HG03354 (cell line): ENCODE data around the gene TBRG4.
A peak's percentile ranks its signal among the peaks of the same experiment; 100 is the strongest.

Source experiments
- ATAC-seq: cut with Tn5 transposase; IDR thresholded peaks from one replicate; pipeline ENCODE4 v1.9.1; 2021; ENCODE audit warnings: mild to moderate bottlenecking; ENCODE audit not compliant: unreplicated experiment, poor library complexity, severe bottlenecking

Gene TBRG4

DNA sequence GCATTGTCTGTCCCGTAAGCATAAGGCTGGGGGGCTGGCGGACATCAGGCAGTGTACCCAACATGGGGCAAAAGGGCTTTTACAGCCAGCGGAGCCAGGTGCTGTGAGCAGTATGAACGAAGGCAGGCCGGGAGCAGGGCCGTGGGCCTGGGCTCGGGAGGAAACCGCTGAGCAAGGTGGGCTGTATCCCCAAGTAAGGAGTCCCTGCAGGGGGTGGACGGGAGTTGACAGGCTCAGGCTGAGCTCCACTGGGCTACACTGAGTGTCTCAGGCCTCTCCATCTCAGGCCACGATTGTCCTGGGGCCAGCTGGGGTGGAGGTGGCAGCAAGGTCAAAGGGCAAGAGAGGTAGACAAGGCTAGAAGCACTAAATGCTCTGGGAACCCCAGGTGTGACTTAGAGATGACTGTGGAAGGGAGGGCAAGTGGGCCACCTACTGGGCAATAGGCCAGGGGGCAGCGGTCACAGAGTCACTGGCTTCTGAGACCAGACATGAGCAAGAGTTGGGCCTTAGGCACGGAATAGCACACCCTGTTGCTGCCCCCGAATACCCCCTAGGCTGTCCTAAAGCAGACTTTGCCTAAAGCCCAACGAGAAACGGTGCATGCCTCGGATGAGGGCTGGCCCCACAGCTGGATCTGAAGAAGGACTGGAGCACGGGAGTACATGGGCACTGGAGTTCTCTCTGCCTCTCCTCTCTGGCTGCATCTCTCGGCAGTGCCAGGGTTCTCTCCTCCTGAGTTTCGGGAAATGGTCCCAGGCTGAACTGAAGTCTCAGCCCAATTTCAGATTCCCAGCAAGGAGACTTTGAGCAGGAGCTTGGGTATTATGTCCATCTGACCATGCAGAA, 35.3 kb upstream of the TBRG4 start:
- no peak for ATAC-seq

DNA sequence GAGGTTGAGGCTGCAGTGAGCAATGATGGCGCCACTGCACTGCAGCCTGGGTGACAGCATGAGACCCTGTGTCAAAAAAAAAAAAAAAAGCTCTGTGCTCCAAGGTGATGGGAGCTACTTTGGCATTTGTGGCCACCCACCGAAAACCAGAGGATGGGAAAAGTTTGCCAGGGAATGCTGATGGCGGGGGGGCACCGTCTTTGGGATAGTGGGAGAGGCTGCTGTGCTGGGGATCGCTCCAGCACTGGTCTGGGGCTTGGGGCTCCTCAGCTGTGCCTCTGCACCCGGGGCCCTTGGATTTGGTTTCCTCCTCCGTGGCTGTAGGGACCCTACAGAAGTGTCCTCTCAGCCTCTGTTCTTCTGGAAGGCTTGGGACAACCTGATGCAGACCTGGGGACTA, 34.4 kb upstream of the TBRG4 start:
- ATAC-seq: no peak

DNA sequence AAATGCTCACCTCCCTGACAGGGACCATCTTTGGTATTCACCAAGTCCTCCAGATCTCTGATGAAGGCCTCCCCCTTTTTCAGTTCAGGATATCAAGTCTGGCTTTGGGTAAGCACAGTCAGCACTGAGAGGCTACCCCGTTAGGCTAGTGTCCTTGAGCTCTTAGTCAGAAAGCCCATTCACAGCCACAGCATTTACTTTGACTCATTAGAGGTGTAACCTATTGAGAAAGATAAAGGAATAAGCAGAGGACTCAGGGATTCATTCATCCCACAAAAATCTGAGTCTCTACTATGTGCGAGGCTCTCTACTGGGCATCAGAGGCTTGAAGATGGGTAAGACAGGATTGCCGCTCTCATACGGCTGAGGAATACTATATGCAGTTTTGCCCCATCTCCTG, 32.1 kb upstream of the TBRG4 start:
- ATAC-seq: no peak

DNA sequence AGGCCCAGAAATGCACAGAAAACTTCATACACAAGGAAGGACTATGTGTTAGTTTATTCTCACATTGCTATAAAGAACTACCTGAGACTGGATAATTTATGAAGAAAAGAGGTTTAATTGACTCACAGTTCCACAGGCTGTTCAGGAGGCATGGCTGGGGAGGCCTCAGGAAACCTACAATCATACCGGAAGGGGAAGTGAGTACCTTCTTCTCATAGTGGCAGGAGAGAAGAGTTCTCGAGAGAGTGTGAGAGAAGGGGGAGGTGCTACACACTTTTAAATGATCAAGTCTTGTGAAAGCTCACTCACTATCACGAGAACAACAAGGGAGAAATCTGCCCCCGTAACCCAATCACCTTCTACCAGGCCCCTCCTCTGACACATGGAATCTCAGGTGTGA, 29.3 kb upstream of the TBRG4 start:
- no peak for ATAC-seq

- no peak for ATAC-seq
Observed at GRCh38 chr7:45138433-45139267, 27.2 kb upstream of the TBRG4 start.

GRCh38 chr7:45136106-45137060, 24.9 kb upstream of the TBRG4 start:
- peak; percentile 63 for ATAC-seq

GRCh38 chr7:45133877-45134276, 22.4 kb upstream of the TBRG4 start:
- no peak for ATAC-seq

DNA sequence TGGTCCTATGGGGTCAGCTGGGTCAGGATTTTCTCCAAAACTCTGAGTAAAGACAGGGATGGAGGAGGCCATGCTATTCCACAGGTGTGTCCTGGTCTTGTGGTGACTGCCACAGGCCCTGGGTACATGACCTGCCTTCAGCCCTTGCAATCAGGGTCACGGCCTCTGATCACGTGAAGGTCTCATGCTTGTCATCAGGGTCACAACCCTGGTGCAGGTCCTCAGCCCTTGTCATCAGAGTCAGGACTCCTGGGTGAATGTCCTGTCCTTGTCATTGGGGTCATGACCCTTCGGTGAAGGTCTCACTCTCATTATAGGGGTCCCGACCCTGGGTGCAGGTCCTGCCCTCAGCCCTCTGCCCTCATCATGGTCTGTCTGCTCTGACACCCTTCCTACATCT, 21.9 kb upstream of the TBRG4 start:
- ATAC-seq: no peak

- no peak for ATAC-seq
Observed at GRCh38 chr7:45132708-45133320, 21.3 kb upstream of the TBRG4 start.

GRCh38 chr7:45131891-45132290, 20.4 kb upstream of the TBRG4 start:
- ATAC-seq: no peak

DNA sequence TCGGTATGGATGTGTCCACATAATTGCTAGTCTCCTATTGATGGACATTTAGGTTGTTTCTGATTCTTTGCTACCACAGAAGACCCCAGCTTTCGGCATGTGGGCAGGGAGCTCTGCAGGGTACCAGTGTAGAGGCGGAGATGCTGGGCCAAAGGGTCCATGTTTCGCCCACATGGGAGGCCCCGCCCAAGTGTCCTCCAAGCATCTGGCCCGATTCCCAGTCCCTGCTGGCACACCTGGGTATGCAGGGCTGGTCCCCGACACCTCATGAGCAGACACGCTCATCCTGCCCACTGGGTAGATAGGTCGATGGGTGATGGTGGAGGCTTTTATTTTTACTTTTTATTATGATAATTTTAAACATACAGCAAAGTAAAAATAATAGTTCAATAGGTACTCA, 19.4 kb upstream of the TBRG4 start:
- no peak for ATAC-seq

DNA sequence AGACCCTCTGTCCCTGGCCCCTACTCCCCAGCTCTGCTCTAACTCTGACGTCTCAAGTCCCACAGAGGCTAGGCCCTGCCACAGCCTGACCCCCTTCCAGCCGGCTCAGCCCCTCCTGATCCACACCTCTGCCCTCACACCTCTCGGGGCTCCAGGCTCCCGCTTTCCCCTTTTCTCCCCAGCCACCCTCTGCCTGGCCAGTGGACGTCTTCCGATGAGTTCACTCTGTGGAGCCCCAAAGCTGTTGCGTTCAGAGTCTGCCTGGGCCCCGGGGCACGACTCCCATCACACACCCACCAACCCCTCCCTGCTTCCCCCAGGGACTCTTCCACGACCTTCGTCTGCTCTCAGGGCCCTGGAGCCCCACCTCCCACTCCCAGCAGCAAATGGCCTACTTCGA, 18.4 kb upstream of the TBRG4 start:
- no peak for ATAC-seq

DNA sequence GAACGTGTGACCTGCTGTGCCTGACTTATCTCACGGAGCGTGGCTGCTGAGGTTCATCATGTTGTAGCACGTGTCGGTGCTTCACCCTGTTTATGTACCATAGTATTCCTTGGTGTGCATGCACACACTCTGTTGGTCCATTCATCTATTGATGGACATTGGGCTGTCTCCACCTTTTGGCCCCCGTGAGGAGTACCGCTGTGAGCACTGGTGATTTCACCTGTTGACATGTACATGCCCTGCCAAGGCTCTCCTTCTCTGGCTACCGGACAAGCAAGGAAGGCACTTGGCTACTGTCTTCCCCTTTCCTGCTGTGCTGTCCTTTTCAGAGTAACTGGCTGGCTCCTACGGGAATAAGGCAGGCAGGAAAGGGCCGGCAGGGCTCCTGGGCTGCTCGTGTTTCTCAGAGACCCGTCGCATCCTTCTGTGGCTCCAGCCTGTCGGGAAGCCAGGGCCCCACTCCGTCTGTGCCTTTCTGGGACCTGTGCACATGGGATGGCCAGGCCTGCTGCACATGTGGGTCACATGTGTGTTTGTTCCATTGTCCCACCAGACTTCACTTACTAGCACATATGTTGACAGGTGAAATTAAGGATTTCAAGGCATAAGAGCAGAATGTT, 17.8 kb upstream of the TBRG4 start:
- ATAC-seq: no peak

GRCh38 chr7:45126920-45127319, 15.4 kb upstream of the TBRG4 start:
- ATAC-seq: no peak

GRCh38 chr7:45126201-45126600, 14.7 kb upstream of the TBRG4 start:
- no peak for ATAC-seq

DNA sequence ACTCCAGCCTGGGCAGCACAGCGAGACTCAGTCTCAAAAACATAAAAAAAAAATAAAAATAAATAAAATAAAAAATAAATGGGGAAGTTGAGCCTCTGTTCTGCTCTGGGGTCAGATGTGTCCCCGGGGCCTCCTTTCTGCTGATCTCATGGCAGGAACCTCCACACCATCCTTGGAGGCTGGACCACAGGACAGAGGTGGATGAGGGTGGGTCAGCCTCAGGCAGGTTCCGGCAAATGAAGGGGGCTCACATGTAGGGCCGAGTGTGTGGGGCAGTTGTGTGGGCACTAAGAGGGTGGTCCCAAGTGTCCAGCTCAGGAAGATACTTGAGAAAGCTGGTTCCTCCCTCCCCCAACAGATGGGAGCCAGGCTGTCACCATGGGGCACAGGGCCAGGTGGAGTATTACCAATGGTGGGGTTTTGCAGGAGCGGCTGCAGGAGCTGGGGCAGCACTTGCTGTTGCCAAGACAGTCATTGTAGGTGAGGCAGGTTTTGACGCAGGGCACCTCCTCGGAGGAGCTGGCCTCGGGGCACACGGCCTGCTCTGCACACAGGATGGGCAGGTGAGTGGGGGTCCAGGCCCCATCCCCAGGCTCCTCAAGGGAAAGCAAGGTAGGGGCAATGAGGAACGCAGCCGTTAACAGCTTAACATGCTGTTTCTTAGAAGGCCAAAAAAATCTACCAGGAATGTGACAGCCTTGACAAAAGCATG, 13.9 kb upstream of the TBRG4 start:
- no peak for ATAC-seq

DNA sequence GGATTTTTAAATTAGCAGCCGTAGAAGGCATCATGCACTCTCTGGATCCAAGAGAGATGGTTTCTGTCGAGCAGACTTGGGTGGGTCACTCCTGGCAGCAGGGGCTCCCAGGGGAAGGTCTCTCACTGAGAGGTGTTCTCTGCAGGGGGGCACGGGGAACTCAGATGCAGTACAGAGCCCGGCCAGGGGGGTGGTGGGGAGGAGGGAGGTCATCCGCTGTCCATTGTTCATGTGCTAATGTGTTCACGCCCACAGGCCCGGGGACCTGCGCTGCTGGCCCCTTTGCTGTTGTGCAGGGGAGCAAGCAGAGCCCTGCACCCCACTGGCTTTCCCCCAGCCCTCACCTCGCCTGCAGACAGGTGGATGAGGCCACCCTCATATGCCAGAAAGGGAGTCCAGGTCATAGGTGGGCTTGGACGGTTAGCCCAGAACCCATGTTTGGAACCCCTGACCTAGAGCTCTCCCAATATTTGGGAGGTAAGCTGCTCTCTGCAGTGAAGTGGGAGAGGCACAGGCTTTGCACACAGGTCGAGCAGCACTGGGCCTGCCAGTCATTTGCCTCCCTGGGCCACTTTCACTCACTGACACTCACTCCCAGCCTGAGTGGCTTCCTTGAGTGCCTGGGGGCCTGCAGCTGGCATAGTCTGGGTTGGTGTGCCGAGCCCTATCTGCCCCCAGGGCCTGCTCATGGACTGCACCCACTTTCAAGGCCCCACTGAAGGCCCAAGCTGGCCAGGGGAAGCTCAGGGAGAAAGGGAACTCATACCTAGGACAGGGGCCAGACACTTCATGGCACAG, 12.6 kb upstream of the TBRG4 start:
- no peak for ATAC-seq
